Activated gamma-delta T cell treated with anti-CD3 and anti-CD28 coated beads, Interleukin-2, amount 50 U/mL, for 16 hours (primary cell): ENCODE data around the gene SLC22A23.

Experiments
- DNase-seq: peaks from one replicate; pipeline ENCODE4 v3.0.0-alpha.2; 2020; ENCODE audit warnings: low read depth

The SLC22A23 gene

DNA sequence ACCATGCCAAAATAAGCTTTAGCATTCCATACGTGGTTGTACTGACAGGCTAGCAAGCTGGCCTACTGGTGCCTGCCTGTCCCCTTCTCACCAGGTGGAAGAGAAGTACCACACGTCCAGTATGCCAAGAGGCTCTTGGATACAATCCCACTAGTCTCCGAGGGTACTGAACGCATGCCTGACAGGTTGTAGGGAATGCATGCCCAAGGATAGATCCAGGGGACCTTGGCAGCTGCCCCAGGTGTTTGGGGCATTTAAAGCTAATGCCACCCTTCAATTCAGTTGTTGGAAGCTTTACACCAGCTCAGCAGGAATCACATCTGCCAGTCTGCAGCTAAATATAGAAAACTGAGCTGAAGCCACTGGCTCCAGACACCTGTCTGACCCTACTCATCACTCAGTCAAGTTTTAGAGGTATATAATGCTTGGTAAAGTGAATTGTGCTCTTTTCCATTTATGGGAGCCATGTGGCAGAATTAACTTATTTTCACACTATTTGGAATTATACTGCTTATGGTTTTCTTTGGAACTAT, 234.3 kb downstream of the SLC22A23 start:
- DNase-seq = no peak

DNA sequence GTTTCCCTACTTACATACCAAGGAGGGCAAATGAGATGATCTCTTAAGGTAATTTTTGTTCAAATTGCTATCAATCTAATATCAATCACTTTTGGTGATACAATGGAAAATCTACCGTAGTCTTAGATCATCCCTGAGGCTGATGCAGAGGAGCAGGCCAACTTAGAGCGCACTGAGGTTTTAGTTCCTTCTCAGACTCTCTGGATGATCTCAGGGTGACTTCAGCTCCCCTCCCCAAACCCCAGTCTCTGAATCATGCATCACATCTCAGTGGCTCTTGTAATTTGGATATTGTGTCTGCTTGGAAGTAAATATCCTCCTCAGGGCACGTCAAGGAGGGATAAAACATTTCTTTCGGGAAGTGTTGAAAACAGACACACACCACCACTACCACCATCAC, 235.3 kb downstream of the SLC22A23 start:
- DNase-seq = no peak

DNA sequence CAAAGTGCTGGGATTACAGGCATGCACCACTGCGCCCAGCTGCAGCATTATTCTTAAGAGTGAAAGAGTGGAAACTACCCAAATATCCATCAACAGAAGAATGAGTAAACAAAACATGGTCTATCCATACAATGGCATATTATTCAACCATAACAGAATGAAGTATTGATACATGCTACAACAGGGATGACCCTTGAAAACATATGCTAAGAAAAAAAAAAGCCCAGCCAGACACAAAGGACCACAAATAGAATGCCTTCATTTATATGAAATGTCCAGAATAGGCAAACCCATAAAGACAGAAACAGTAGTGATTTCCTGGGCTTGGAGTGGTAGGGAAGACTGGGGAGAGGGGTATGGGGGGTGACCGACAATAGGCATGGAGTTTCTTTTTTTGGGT, 236.5 kb downstream of the SLC22A23 start:
- no peak for DNase-seq
